Sigmoid colon (tissue), 7 donors: ENCODE data around the gene PCNX3. TPM values are rescaled to one million over a fixed set of nuclear protein-coding genes. Genes with fewer than 3 reads are reported as not detected.

Experiments
- DNase-seq: peaks from one replicate; pipeline ENCODE4 v3.0.0-alpha.2; 2019
- H3K27ac ChIP-seq, 4 donors: fragments of 200-600 bp; sonication (generic); one replicate each; pipeline ENCODE4 v1.5.1; 2016 to 2019; ENCODE audit warnings: mild to moderate bottlenecking in 1 of 4
- H3K27me3 ChIP-seq, 3 donors: fragments of 200-600 bp; sonication (generic); one replicate each; pipeline ENCODE4 v1.5.1; 2019; ENCODE audit warnings: mild to moderate bottlenecking in 1 of 3
- H3K36me3 ChIP-seq, 4 donors: fragments of 200-600 bp; sonication (generic); one replicate each; pipeline ENCODE4 v1.5.1; 2016 to 2019
- H3K4me1 ChIP-seq, 4 donors: fragments of 200-600 bp; sonication (generic); one replicate each; pipeline ENCODE4 v1.5.1; 2017 to 2019
- H3K4me3 ChIP-seq, 4 donors: fragments of 200-600 bp; sonication (generic); one replicate each; pipeline ENCODE4 v1.5.1; 2017 to 2019; ENCODE audit warnings: mild to moderate bottlenecking in 2 of 4, moderate library complexity in 1 of 4
- H3K9me3 ChIP-seq, 4 donors: fragments of 200-600 bp in 3 of 4; sonication (generic) in 3 of 4; one replicate each; pipeline versions ENCODE4 v1.5.1 to v1.6.1; 2013 to 2019
- CTCF ChIP-seq, 4 experiments: fragments of 450-650 bp in 3 of 4; fragments of 200-600 bp in 1 of 4; IDR thresholded peaks; one replicate each; pipeline ENCODE4 v1.5.1; 2016 to 2019; ENCODE audit warnings: antibody characterized with exemption in 4 of 4, mild to moderate bottlenecking in 3 of 4, moderate library complexity in 2 of 4
- EP300 ChIP-seq, 4 donors: sonication (generic); formaldehyde crosslinking; IDR thresholded peaks; one replicate each; pipeline ENCODE4 v1.6.1; 2017; ENCODE audit warnings: antibody characterized with exemption in 4 of 4
- POLR2A ChIP-seq, 2 donors: fragments of 450-650 bp; IDR thresholded peaks; one replicate each; pipeline ENCODE4 v1.6.1; 2016; ENCODE audit warnings: antibody characterized with exemption in 2 of 2, mild to moderate bottlenecking in 2 of 2, moderate library complexity in 2 of 2
- POLR2AphosphoS5 ChIP-seq, 4 donors: sonication (generic); formaldehyde crosslinking; IDR thresholded peaks; one replicate each; pipeline ENCODE4 v1.6.1; 2017; ENCODE audit warnings: antibody characterized with exemption in 4 of 4
- WGBS, 2 donors: extraction: QIAGEN DNeasy Blood & Tissue Kit; methylation state at CpG; one replicate each; pipeline ENCODE4 v1.1.7; 2013; 5-methylcytosine and 5-hydroxymethylcytosine counted together
- intact Hi-C: fragments of 100-400 bp; cut with DNase I; formaldehyde crosslinking; loops from one replicate; pipeline ENCODE4 v1.15.1; 2023
- polyA plus RNA-seq, 3 donors: library from polyadenylated mRNA; stranded (reverse); fragments of 200-250 nt; gene quantifications; one replicate each; pipeline ENCODE4 v1.2.3, GENCODE V29; 2013
- total RNA-seq, 4 donors: library from RNA; depleted of rRNA; stranded (reverse); fragments of >200 nt; gene quantifications; one replicate each; pipeline ENCODE4 v1.1.0, GENCODE V29; 2016
- donor health status: healthy with polysubstance abuse.
- donor health status: Bipolar disorder and iron deficiency.
- donor health status: healthy.

Gene PCNX3
- total and polyA plus RNA-seq, 7 donors, result 6.0 to 35.0 (median 11.0) TPM

- no peaks in the 10 kb centered on the region for H3K27me3 ChIP-seq
- DNase-seq, result no peak
- peaks cover 15 to 53% (median 24%) of the 10 kb centered on the region in 4 donors for H3K36me3 ChIP-seq
- H3K4me3 ChIP-seq, result no peak overlapping the region
- 73 to 77% methylated on average over 20 of the region's 20 CpGs for WGBS, 2 donors
- H3K4me1 ChIP-seq, result peaks cover 0 to 49% (median 42%) of the 10 kb centered on the region in 4 donors
- peak overlapping the region; percentile 90 to 98 (median 95) for H3K27ac ChIP-seq
- TF ChIP-seq CTCF (IDR thresholded peaks at IDR 0.05) (no peak), POLR2AphosphoS5 (IDR thresholded peaks at IDR 0.05) (no peak), EP300 (IDR thresholded peaks at IDR 0.05) (no peak), POLR2A (IDR thresholded peaks at IDR 0.05) (no peak)
- intact Hi-C loops, result no loop called here
- H3K9me3 ChIP-seq, result no peaks in the 10 kb centered on the region
These were observed 35.2 kb downstream of the PCNX3 start for GRCh38 chr11:65650547-65651338.

- H3K36me3 ChIP-seq, result peaks cover 20 to 53% (median 28%) of the 10 kb centered on the region in 4 donors
- peak overlapping the region; percentile 90 to 98 (median 95) for H3K27ac ChIP-seq
- intact Hi-C loops, result no loop called here
- H3K9me3 ChIP-seq, result no peaks in the 10 kb centered on the region
- WGBS, 2 donors, result 89 to 92% methylated on average over 3 of the region's 3 CpGs
- no peak for DNase-seq
- H3K27me3 ChIP-seq, result no peaks in the 10 kb centered on the region
- peaks cover 0 to 49% (median 42%) of the 10 kb centered on the region in 4 donors for H3K4me1 ChIP-seq
- H3K4me3 ChIP-seq, result no peak overlapping the region
- TF ChIP-seq POLR2AphosphoS5 (IDR thresholded peaks at IDR 0.05), result no peak
- TF ChIP-seq CTCF (IDR thresholded peaks at IDR 0.05), result no peak
- TF ChIP-seq POLR2A (IDR thresholded peaks at IDR 0.05), result no peak
- no peak for TF ChIP-seq EP300 (IDR thresholded peaks at IDR 0.05)
These were observed 35.7 kb downstream of the PCNX3 start for GRCh38 chr11:65651339-65651588.

- intact Hi-C loops, result loop anchor here (2.0 kb wide), 1 partner anchor 37 kb away; the partner anchor contains the start of genes MAP3K11 and PCNX3
These were observed 36.3 kb downstream of the PCNX3 start for GRCh38 chr11:65651589-65652510.

More at GRCh38 chr11:65651589-65652510, 36.3 kb downstream of the PCNX3 start:
- H3K27me3 ChIP-seq, result no peaks in the 10 kb centered on the region
- TF ChIP-seq EP300 (IDR thresholded peaks at IDR 0.05) (no peak), POLR2AphosphoS5 (IDR thresholded peaks at IDR 0.05) (no peak), POLR2A (IDR thresholded peaks at IDR 0.05) (no peak), CTCF (IDR thresholded peaks at IDR 0.05) (no peak)
- H3K9me3 ChIP-seq, result no peaks in the 10 kb centered on the region
- peaks cover 23 to 57% (median 33%) of the 10 kb centered on the region in 4 donors for H3K36me3 ChIP-seq
- DNase-seq, result peak; percentile 85
- 14 to 26% methylated on average over 28 of the region's 28 CpGs for WGBS, 2 donors
- H3K4me3 ChIP-seq, result peak overlapping the region; percentile 36 to 60 (median 52)
- peak overlapping the region; percentile 90 to 98 (median 95) for H3K27ac ChIP-seq
- H3K4me1 ChIP-seq, result peaks cover 0 to 48% (median 39%) of the 10 kb centered on the region in 4 donors
